Activated CD8-positive, alpha-beta memory T cell treated with anti-CD3 and anti-CD28 coated beads for 4 hours (primary cell): Measurements from ENCODE around the gene MZB1.
A peak's percentile ranks its signal among the peaks of the same experiment; 100 is the strongest.

Experiments
- DNase-seq, 2 donors: peaks; one replicate each; pipeline ENCODE4 v3.0.0-alpha.2; 2020; ENCODE audit warnings: low read depth in 2 of 2

Gene MZB1

GRCh38 chr5:139389701-139390638, at the start of gene MZB1:
TSS of gene MZB1 (minus strand) at chr5:139389913. CDS start at chr5:139389856, 57 bp downstream.
- peak; percentile 43 to 53 for DNase-seq

- DNase-seq, result peak; percentile 76 to 79
Measured at GRCh38 chr5:139439013-139439903, 49.5 kb upstream of the MZB1 start, which contains the start of gene DNAJC18. TSS of gene DNAJC18 (minus strand) at chr5:139439525. CDS start at chr5:139439445, 80 bp downstream.

- DNase-seq, result no peak
Measured at GRCh38 chr5:139438707-139439012, 48.9 kb upstream of the MZB1 start.

GRCh38 chr5:139435676-139436075, 46.0 kb upstream of the MZB1 start:
- DNase-seq, result no peak

- DNase-seq, result no peak
Measured at GRCh38 chr5:139431706-139432105, 42.0 kb upstream of the MZB1 start.

GRCh38 chr5:139430015-139430414, 40.3 kb upstream of the MZB1 start:
- no peak for DNase-seq

- DNase-seq, result no peak
Measured at GRCh38 chr5:139426203-139426885, 36.6 kb upstream of the MZB1 start.

GRCh38 chr5:139425497-139425896, 35.8 kb upstream of the MZB1 start:
- no peak for DNase-seq

GRCh38 chr5:139422307-139422893, 32.7 kb upstream of the MZB1 start:
- peak; percentile 19 to 23 for DNase-seq

- no peak for DNase-seq
Measured at GRCh38 chr5:139419226-139420192, 29.8 kb upstream of the MZB1 start.

GRCh38 chr5:139418793-139419192, 29.1 kb upstream of the MZB1 start:
- no peak for DNase-seq

- DNase-seq, result no peak
Measured at GRCh38 chr5:139417214-139417613, 27.5 kb upstream of the MZB1 start.

- no peak for DNase-seq
Measured at GRCh38 chr5:139416651-139417050, 26.9 kb upstream of the MZB1 start.

GRCh38 chr5:139415869-139416268, 26.2 kb upstream of the MZB1 start:
- no peak for DNase-seq

- no peak for DNase-seq
Measured at GRCh38 chr5:139415221-139415861, 25.6 kb upstream of the MZB1 start.

GRCh38 chr5:139414581-139415130, 24.9 kb upstream of the MZB1 start:
- no peak for DNase-seq

- DNase-seq, result no peak
Measured at GRCh38 chr5:139413963-139414362, 24.2 kb upstream of the MZB1 start.

GRCh38 chr5:139413153-139413552, 23.4 kb upstream of the MZB1 start:
- DNase-seq, result no peak

GRCh38 chr5:139410993-139411828, 21.5 kb upstream of the MZB1 start:
- no peak for DNase-seq
